Stimulated activated CD4-positive, alpha-beta T cell treated with anti-CD3 and anti-CD28 coated beads, TNF-alpha, amount 100 ng/mL, for 24 hours (primary cell): Measurements from ENCODE around the gene NUP54.

Experiments
- DNase-seq, 3 experiments: peaks; one replicate each; pipeline ENCODE4 v3.0.0-alpha.2; 2020; ENCODE audit warnings: low read depth in 3 of 3

The NUP54 gene

DNA sequence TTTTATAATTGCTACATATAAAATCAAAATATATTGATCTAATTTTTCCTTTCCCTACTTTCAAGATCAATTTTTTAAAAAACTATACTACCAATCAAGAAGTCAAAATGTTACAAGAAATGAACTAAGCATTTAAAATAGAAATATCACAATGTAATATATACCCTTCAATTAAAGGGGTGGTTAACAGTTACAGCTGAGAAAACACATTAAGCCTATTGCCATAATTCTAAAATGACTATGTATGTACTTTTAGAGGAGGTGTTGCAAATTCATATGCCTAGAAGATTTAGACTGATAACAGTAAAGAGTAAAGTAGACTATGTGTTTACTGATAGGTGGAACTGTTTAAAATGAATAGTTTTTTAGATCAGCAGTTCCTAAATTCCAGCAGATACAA lies 3.7 kb downstream of the NUP54 start:
- no peak for DNase-seq

- DNase-seq = no peak
Observed at GRCh38 chr4:76141241-76141640, 7.0 kb downstream of the NUP54 start.

- no peak for DNase-seq
Observed at GRCh38 chr4:76127754-76128153, 20.4 kb downstream of the NUP54 start.

- DNase-seq = no peak
Observed at GRCh38 chr4:76125816-76126215, 22.4 kb downstream of the NUP54 start.

GRCh38 chr4:76120199-76120598 lies 28.0 kb downstream of the NUP54 start:
- no peak for DNase-seq

DNA sequence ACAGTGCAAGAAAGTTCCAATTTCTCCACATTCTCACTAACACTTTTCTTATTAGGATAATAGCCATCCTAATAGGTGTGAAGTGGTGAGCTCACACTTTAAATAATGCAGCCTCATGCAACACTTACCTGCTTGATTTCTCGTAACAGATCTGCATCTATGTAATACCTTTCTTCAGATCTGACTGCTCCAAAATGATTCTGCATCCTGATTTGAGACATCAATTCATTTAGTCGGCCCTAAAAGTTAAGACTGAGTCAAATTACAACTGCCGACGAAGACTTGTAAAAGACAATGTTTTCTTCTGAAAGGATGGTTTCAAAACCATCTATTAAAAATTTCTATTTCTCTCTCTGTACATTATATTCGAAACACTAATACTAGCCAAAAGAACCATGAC lies 30.7 kb downstream of the NUP54 start:
- no peak for DNase-seq

GRCh38 chr4:76116821-76117220 lies 31.4 kb downstream of the NUP54 start:
- DNase-seq = no peak

DNA sequence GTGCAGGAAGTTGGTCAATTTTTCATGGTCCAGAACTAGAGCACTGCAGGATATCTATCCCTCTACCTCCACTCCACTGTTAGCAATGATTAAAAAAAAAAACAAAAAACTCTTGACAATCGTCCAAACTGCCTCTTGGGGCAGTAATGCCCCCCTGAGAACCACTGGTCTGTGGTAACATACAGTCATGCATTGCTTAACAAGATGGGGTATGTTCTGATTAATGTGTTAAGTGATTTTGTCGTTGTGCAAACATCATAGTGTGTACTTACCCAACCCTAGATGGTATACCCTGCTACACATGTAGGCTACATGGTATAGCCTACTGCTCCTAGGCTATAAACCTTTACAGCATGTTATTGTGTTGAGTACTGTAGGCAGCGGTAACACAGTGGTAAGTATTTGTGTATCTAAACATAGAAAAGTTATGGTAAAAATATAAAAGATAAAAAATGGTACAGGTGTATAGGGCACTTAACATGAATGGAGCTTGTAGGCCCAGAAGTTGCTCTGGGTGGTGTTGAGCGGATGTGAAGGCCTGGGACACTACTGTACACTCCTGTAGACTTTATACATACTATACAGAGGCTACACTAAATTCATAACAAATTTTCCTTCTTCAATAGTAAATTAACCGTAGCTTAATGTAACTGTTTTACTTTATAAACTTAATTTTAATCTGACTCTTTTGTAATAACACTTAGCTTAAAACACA lies 39.6 kb downstream of the NUP54 start:
- DNase-seq = no peak

- DNase-seq = no peak
Observed at GRCh38 chr4:76106442-76106841, 41.8 kb downstream of the NUP54 start.

DNA sequence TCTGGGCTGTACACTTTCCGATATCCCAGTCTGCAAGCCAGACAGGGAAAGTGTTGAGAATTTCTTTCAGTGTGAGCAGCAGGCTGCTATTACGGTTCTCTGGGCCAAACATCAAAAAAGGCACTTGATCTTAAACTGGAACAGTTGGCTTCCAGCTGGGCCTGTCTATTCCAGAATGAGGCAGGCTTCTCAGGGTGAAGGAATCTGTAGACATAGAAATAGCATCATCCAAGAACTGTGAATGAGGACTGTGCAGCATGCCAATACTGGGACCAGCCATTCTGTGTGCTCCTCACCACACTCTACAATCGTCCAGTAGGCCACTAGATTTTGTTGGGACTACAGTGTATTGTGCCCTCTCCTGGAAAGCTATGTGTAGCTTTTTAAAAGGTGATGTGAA lies 42.5 kb downstream of the NUP54 start:
- no peak for DNase-seq

- no peak for DNase-seq
Observed at GRCh38 chr4:76096076-76096475, 52.1 kb downstream of the NUP54 start.

DNA sequence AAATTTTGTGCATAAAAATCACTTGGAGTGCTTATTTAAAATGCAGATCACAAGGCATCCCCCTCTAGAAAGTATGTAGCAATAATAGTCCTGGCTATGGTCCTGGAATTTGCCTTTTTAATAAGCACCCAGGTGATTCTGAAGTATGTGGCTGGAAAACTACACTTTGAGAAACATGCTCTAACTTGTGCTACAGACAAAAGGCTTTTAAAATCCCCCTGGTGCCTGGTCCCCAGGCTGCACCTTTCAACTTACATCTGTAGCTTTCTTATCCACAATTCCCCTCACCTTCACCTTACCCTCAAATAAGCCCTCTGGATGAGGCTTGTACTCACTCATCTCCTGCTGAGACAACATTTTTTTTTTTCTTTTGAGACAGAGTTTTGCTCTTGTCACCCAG lies 52.6 kb downstream of the NUP54 start:
- DNase-seq = no peak

DNA sequence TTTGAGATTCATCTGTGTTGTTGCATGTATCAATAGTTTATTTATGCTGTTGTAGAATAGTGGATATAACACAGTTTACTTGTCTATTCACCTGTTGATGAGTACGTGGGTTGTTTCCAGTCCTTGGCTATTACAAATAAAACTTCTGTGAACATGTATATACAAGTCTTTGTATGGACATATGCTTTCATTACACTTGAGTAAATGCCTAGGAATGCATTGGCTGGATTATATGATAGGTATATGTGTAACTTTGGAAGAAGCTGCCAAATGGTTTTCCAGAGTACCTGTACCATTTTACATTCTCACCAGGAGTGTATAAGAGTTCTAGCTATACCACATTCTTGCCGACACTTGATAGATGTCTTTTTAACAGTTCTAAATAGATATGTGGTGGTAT lies 57.1 kb downstream of the NUP54 start:
- no peak for DNase-seq

DNA sequence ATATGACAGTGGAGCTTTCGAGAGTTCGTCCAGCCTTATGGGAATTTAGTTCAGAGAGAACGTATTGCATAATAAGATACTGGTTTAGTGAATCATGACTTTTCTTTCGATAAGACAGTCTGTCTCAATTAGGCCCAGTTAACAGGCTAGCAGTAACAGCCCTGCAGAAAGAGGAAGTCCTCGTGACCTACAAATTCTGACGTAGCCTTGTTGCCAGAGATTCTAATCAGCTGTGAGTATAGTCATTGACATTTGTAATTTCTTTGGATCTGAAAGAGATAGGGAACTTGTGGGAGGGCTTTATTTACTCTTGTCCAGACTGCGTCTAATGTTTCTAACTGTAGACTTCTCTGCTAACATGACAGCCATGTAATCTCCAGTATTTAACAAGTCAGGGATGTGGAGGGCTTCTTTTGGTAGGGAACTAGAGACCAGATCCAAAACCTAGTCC lies 57.9 kb downstream of the NUP54 start:
- no peak for DNase-seq

DNA sequence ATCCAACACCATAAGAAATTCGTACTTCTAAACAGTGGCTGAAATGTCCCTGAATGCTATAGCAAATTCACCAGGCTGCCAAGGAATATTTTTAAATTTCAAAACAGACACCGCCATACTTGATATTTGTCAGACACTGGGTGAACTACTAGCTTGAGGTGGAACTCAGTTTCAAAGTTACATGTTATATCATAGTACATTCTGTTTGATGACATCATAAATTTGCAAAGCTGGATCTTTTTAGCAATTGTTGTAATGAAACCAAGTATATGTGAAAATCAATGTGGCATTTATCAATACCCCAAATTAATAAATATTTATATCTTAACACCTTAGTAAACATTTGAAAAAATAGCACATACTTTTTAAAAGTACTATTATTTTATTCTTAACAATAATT lies 59.5 kb downstream of the NUP54 start:
- DNase-seq = no peak

DNA sequence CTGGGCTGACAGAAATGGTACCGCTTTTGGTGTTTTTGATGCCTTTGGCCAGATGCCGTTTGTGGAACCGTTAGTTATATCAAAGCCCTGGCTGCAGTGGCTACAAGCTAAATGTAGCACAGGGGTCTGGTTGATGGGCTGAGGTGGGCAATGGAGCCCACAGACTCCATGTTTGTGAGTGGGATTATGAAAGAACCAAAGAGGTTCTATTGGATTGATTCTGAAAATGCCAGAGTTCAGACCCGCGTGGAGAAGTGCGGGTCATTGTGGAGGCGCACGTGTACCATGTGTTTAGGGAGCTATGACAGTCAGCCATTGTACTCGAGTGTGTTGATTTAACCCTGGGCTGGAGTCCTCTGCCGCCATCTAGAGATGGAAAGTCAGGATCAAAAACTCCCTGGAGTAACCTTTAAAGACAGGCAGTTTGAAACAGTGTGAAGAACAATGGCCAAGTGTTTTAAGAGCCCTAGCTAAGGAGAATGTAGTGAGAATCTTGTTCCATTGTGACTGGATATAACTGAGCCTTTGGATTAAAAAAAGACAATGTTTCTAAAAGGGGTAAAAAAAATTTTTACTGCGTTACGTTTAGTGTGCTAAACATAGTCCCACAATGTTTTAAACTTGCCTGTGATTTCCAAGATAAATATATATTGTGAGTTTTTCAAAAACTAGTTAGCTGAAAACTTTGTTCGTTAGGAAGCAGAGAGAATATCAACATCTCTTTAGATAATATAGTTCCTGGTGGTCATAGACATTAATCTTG lies 61.0 kb downstream of the NUP54 start:
- DNase-seq = no peak

DNA sequence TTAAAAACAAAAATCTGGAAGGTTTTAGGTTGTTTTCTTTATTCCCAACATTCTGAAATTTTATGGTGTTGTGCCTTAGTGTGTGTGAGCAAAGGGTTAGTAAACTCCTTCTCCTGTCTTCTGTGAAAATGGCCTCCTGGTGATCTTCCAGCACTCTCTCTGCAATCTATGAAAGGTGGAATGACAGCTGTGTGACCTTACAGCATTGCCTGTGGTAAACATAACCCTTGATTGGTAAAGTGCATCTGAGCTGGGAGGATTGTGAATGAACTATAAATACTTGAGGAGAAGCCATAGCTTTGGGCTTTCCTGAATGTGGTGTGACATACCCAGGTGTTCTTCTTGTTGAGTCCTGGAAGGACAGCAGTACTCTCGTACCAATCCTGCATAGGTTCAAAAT lies 63.7 kb downstream of the NUP54 start:
- no peak for DNase-seq

DNA sequence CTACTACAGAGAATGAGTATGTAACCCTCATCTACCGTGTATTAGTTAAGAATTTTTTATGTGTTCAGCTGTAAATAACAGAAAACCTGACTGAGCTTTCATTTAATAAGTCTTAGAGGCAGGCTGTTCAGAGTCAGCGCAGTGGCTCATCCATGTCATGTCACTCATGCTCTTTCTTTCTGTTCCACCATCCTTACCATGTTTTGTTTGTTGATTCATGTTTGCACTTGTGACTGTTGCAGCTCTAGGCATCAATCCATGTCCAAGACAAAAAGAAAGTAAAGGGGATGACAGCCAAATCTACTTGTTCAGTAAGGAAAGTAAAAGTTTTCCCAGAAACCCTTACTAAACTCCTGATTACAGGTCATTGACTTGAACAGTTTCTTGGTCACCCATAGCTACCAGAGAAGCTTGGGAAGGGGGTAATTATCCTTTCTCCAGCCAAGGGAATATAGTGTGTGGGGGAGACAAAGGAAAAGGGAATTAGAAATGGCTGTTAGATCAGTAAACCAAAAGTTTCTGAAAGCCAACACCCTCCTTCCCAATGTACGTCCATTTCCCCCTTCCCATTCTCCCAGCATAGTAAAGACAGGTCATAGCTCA lies 64.7 kb downstream of the NUP54 start:
- DNase-seq = no peak

DNA sequence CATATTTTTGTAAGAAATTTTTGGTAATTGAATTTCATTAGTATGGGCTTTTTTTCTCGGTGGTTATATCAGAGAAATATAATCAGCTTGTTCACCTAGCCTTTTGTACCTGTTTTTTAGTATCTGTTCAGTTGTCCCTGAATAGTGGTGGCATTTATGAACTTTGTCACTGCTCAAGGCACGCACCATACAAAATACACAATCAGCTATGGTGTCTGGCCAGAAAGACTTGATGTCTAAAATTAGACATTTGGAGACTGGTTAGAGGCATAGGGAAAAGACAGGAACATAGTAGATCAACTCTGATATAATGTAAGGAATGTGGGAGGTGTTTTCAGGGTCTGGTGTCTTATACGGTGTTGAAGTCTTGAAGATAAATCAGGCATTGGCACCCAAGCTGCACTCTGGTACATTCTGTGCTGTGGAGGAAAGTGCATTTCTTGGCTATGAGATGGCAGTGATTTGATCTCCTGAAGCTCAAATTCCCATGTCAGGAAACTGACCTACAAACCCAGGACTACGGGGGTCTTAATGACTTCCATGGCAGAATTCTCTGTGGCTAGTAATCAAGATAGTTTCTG lies 70.1 kb downstream of the NUP54 start:
- no peak for DNase-seq

- no peak for DNase-seq
Observed at GRCh38 chr4:76074993-76075600, 73.1 kb downstream of the NUP54 start.

DNA sequence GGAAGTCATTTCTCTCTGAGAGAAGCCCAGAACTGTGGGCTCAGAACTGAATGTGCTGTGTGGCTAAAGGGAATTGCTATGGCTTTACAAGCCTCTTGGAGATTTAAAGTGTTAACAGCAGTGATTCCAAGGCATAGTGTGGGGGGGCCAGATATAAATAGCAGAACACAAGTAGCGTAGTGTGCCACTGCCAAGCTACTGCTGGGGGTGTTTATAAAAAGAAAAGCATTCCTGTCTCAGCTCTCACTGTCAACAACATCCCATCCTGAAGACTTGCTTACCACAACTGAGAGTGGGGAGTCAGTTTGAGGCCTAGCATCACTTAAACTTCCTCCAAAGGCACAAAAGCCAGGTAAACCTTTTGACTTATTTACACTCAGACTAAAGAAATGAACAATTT lies 73.7 kb downstream of the NUP54 start, which contains the start of gene ART3:
Gene ART3, plus strand, starts transcription at position 242 of the 400 bp plus-strand sequence. CDS start 1,181 bp downstream, outside the sequence.
- no peak for DNase-seq

DNA sequence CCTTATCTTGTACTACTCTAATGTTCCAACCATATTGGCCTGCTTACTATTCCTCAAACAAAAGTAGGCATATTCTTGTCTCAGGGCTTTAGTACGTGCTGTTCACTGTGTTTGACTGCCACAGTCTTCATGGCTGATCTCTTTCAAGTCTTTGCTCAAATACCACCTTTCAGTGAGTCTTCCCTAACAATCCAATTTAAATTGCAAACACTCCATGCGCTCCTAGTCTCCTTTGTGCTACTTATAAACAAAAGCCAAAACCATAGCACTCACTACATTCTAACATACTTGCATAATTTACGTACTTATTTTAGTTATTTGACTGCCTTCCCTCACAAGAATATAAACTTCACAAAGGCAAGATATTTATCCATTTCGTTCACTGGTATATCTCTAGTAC lies 75.4 kb downstream of the NUP54 start:
- no peak for DNase-seq
